Mesenchymal stem cell (in vitro differentiated cells and primary cell): Measurements from ENCODE around the gene GMPS.
"Not testable (repeated sequence)": the region's sequence is repeated elsewhere in the genome, so short reads cannot be mapped to it uniquely, and the experiment has no call there.

Experiments
- DNase-seq: peaks from one replicate; pipeline ENCODE4 v3.0.0-alpha.2; 2013
- H2AFZ ChIP-seq: one replicate; pipeline ENCODE4 v1.6.1; 2013; ENCODE audit warnings: low read depth, mild to moderate bottlenecking, control low read depth, inconsistent platforms, low read length, moderate library complexity
- H2AK5ac ChIP-seq: 2 replicates; pipeline ENCODE4 v1.6.1; 2013; ENCODE audit warnings: low read length, moderate library complexity, mild to moderate bottlenecking, inconsistent platforms; ENCODE audit not compliant: severe bottlenecking
- H2BK120ac ChIP-seq: one replicate; pipeline ENCODE4 v1.6.1; 2013; ENCODE audit warnings: low read depth, mild to moderate bottlenecking, inconsistent platforms, low read length, moderate library complexity
- H2BK12ac ChIP-seq, 2 experiments: one replicate each; pipeline ENCODE4 v1.6.1; 2013; ENCODE audit warnings: inconsistent platforms in 2 of 2, low read length in 2 of 2, mild to moderate bottlenecking in 2 of 2, moderate library complexity in 2 of 2, control low read depth in 1 of 2
- H2BK15ac ChIP-seq: one replicate; pipeline ENCODE4 v1.6.1; 2013; ENCODE audit warnings: mild to moderate bottlenecking, low read depth, inconsistent platforms; ENCODE audit not compliant: poor library complexity, severe bottlenecking
- H2BK5ac ChIP-seq: 2 replicates; pipeline ENCODE4 v1.6.1; 2013; ENCODE audit warnings: low read depth, mild to moderate bottlenecking, low read length, control low read depth, inconsistent platforms; ENCODE audit not compliant: poor library complexity, severe bottlenecking
- H3K14ac ChIP-seq, 2 experiments: one replicate each; pipeline ENCODE4 v1.6.1; 2013; ENCODE audit warnings: inconsistent platforms in 2 of 2, low read length in 2 of 2, control low read depth in 1 of 2, mild to moderate bottlenecking in 1 of 2, moderate library complexity in 1 of 2
- H3K18ac ChIP-seq, 2 experiments: one replicate each; pipeline ENCODE4 v1.6.1; 2013; ENCODE audit warnings: inconsistent platforms in 2 of 2, low read length in 2 of 2, control low read depth in 1 of 2, low read depth in 1 of 2, mild to moderate bottlenecking in 1 of 2
- H3K23ac ChIP-seq, 2 experiments: one replicate each; pipeline ENCODE4 v1.6.1; 2013; ENCODE audit warnings: inconsistent platforms in 2 of 2, low read length in 2 of 2, mild to moderate bottlenecking in 2 of 2, moderate library complexity in 2 of 2, control low read depth in 1 of 2
- H3K27ac ChIP-seq: 2 replicates; pipeline ENCODE4 v1.5.1; 2013; ENCODE audit warnings: mild to moderate bottlenecking, moderate library complexity, low read length, control low read depth, inconsistent platforms; ENCODE audit not compliant: poor library complexity, severe bottlenecking
- H3K27me3 ChIP-seq, 2 experiments: 2 replicates each; pipeline versions ENCODE4 v1.6.1 to v1.7.0; 2013; ENCODE audit warnings: low read length in 2 of 2, mild to moderate bottlenecking in 2 of 2, moderate library complexity in 2 of 2, control low read depth in 1 of 2, inconsistent platforms in 1 of 2; ENCODE audit not compliant: control insufficient read depth in 1 of 2, insufficient read depth in 1 of 2
- H3K36me3 ChIP-seq, 2 experiments: 2 replicates each; pipeline versions ENCODE4 v1.6.1 to v1.7.0; 2013; ENCODE audit warnings: low read length in 2 of 2, control low read depth in 1 of 2, inconsistent platforms in 1 of 2, low read depth in 1 of 2, mild to moderate bottlenecking in 1 of 2; ENCODE audit not compliant: insufficient read depth in 2 of 2, control insufficient read depth in 1 of 2
- H3K4ac ChIP-seq, 2 experiments: one replicate each; pipeline ENCODE4 v1.6.1; 2013; ENCODE audit warnings: inconsistent platforms in 2 of 2, low read length in 2 of 2, mild to moderate bottlenecking in 2 of 2, moderate library complexity in 2 of 2, control low read depth in 1 of 2, low read depth in 1 of 2
- H3K4me1 ChIP-seq: 2 replicates; pipeline ENCODE4 v1.6.1; 2013; ENCODE audit warnings: low read depth, low read length, control low read depth; ENCODE audit not compliant: control insufficient read depth, insufficient read depth
- H3K4me2 ChIP-seq: 2 replicates; pipeline ENCODE4 v1.6.1; 2013; ENCODE audit warnings: low read length, mild to moderate bottlenecking, inconsistent platforms; ENCODE audit not compliant: poor library complexity, severe bottlenecking
- H3K4me3 ChIP-seq, 2 experiments: 2 replicates each; pipeline versions ENCODE4 v1.5.1 to v1.7.0; 2013; ENCODE audit warnings: low read length in 2 of 2, mild to moderate bottlenecking in 2 of 2, control low read depth in 1 of 2, low read depth in 1 of 2; ENCODE audit not compliant: insufficient read depth in 1 of 2
- H3K79me1 ChIP-seq: replicated peaks from 2 replicates; pipeline ENCODE4 v1.6.1; 2013; ENCODE audit warnings: mild to moderate bottlenecking, control low read depth, low read length, inconsistent platforms; ENCODE audit not compliant: poor library complexity, severe bottlenecking
- H3K9ac ChIP-seq: 2 replicates; pipeline ENCODE4 v1.7.0; 2013; ENCODE audit warnings: mild to moderate bottlenecking, low read length, moderate library complexity
- H3K9me3 ChIP-seq: 2 replicates; pipeline ENCODE4 v1.7.0; 2013; ENCODE audit warnings: mild to moderate bottlenecking, low read length; ENCODE audit not compliant: control insufficient read depth
- H4K8ac ChIP-seq: one replicate; pipeline ENCODE4 v1.6.1; 2013; ENCODE audit warnings: inconsistent platforms, mild to moderate bottlenecking, low read length, moderate library complexity
- H4K91ac ChIP-seq: one replicate; pipeline ENCODE4 v1.6.1; 2013; ENCODE audit warnings: mild to moderate bottlenecking, low read length, inconsistent platforms
- WGBS: methylation state at CpG from one replicate; pipeline ENCODE4 v1.1.7; 2013; ENCODE audit warnings: mixed read lengths; 5-methylcytosine and 5-hydroxymethylcytosine counted together

Gene GMPS

GRCh38 chr3:155861476-155862183 is 8.8 kb upstream of the GMPS start:
- Histone ChIP-seq H3K4me1 (peaks cover 2% of the 10 kb centered on the region), H3K9me3 (no peaks in the 10 kb centered on the region), H3K23ac (no peak overlapping the region), H3K36me3 (no peaks in the 10 kb centered on the region), H3K4me3 (no peak overlapping the region), H3K4me2 (no peak overlapping the region), H4K8ac (no peak overlapping the region), H2BK15ac (no peak overlapping the region), H3K14ac (no peak overlapping the region), H4K91ac (no peak overlapping the region), H3K27ac (no peak overlapping the region), H3K27me3 (no peaks in the 10 kb centered on the region), H2BK120ac (no peak overlapping the region), H2AK5ac (no peak overlapping the region), H3K18ac (no peak overlapping the region), H2BK5ac (no peak overlapping the region), H3K79me1 (no peaks in the 10 kb centered on the region), H2BK12ac (no peak overlapping the region), H2AFZ (no peak overlapping the region), H3K4ac (no peak overlapping the region), H3K9ac (no peak overlapping the region)
- WGBS = 83% methylated on average over 1 of the region's 2 CpGs
- no peak for DNase-seq

GRCh38 chr3:155862290-155862982 is 8.0 kb upstream of the GMPS start:
- DNase-seq = peak; percentile 49
- WGBS = 82% methylated on average over 10 of the region's 12 CpGs

GRCh38 chr3:155863072-155863784 is 7.2 kb upstream of the GMPS start:
- H3K27me3 ChIP-seq = no peaks in the 10 kb centered on the region
- no peak overlapping the region for H3K27ac ChIP-seq
- H2AFZ ChIP-seq = no peak overlapping the region
- no peak overlapping the region for H3K4ac ChIP-seq
- H3K4me1 ChIP-seq = peaks cover 2% of the 10 kb centered on the region
- H3K14ac ChIP-seq = no peak overlapping the region
- no peak overlapping the region for H2AK5ac ChIP-seq
- no peak overlapping the region for H2BK120ac ChIP-seq
- H3K79me1 ChIP-seq = no peaks in the 10 kb centered on the region
- no peak overlapping the region for H4K8ac ChIP-seq
- H3K9ac ChIP-seq = no peak overlapping the region
- H2BK5ac ChIP-seq = no peak overlapping the region
- H2BK12ac ChIP-seq = no peak overlapping the region
- H3K4me2 ChIP-seq = no peak overlapping the region
- H4K91ac ChIP-seq = no peak overlapping the region
- H3K9me3 ChIP-seq = no peaks in the 10 kb centered on the region
- DNase-seq = no peak
- H2BK15ac ChIP-seq = no peak overlapping the region
- H3K23ac ChIP-seq = no peak overlapping the region
- no peak overlapping the region for H3K18ac ChIP-seq
- 93% methylated on average over 11 of the region's 12 CpGs for WGBS
- H3K36me3 ChIP-seq = no peaks in the 10 kb centered on the region
- no peak overlapping the region for H3K4me3 ChIP-seq

More at GRCh38 chr3:155862290-155862982, 8.0 kb upstream of the GMPS start:
- not testable (repeated sequence) for H3K27ac ChIP-seq, H2BK5ac ChIP-seq, H3K18ac ChIP-seq, H2BK12ac ChIP-seq, H2BK120ac ChIP-seq, H3K4ac ChIP-seq, H4K91ac ChIP-seq, H3K27me3 ChIP-seq, H3K4me3 ChIP-seq, H3K14ac ChIP-seq, H3K36me3 ChIP-seq, H3K23ac ChIP-seq, H3K9ac ChIP-seq, H3K4me1 ChIP-seq, H2AFZ ChIP-seq, H3K9me3 ChIP-seq, H4K8ac ChIP-seq, H3K4me2 ChIP-seq, H2BK15ac ChIP-seq, H3K79me1 ChIP-seq, H2AK5ac ChIP-seq

GRCh38 chr3:155869691-155870090 is 759 bp upstream of the GMPS start:
- DNase-seq = no peak
- no peaks in the 10 kb centered on the region for H3K9me3 ChIP-seq
- WGBS = 70% methylated on average over 2 of the region's 3 CpGs
- H3K4me1 ChIP-seq = peaks cover 2% of the 10 kb centered on the region
- peak overlapping the region in 1 of 2 experiments; percentile 79 for H3K4me3 ChIP-seq
- no peaks in the 10 kb centered on the region for H3K79me1 ChIP-seq
- H2BK15ac ChIP-seq = no peak overlapping the region
- H4K91ac ChIP-seq = no peak overlapping the region
- H3K36me3 ChIP-seq = no peaks in the 10 kb centered on the region
- H2BK120ac ChIP-seq = no peak overlapping the region
- H3K27me3 ChIP-seq = no peaks in the 10 kb centered on the region
- peak overlapping the region; percentile 87 for H3K9ac ChIP-seq
- H2AK5ac ChIP-seq = no peak overlapping the region
- peak overlapping the region in 1 of 2 experiments; percentile 54 for H3K18ac ChIP-seq
- no peak overlapping the region for H3K23ac ChIP-seq
- peak overlapping the region; percentile 63 for H3K4me2 ChIP-seq
- peak overlapping the region in 1 of 2 experiments; percentile 26 for H3K4ac ChIP-seq
- H3K14ac ChIP-seq = no peak overlapping the region
- peak overlapping the region; percentile 75 for H2AFZ ChIP-seq
- no peak overlapping the region for H2BK5ac ChIP-seq
- peak overlapping the region; percentile 59 for H3K27ac ChIP-seq
- no peak overlapping the region for H4K8ac ChIP-seq
- no peak overlapping the region for H2BK12ac ChIP-seq
